Ovary (tissue), 9 donors: ENCODE data around the gene TNFRSF1B. TPM values are rescaled to one million over a fixed set of nuclear protein-coding genes. Genes with fewer than 3 reads are reported as not detected.

Source experiments
- DNase-seq, 5 donors: peaks; one replicate each; pipeline ENCODE4 v3.0.0-alpha.2; 2019 to 2020
- H3K27ac ChIP-seq, 2 donors: fragments of 200-600 bp; one replicate each; pipeline versions ENCODE4 v1.5.1 to v1.8.0; 2019 to 2022
- H3K27me3 ChIP-seq: fragments of 200-600 bp; one replicate; pipeline ENCODE4 v1.8.0; 2022
- H3K36me3 ChIP-seq: fragments of 200-600 bp; sonication (generic); one replicate; pipeline ENCODE4 v1.5.1; 2019
- H3K4me1 ChIP-seq: one replicate; pipeline ENCODE4 v1.8.1; 2013; ENCODE audit warnings: mild to moderate bottlenecking, moderate library complexity; ENCODE audit not compliant: insufficient read depth
- H3K4me3 ChIP-seq: fragments of 200-600 bp; sonication (generic); one replicate; pipeline ENCODE4 v1.5.1; 2017
- H3K9me3 ChIP-seq, 2 donors: fragments of 200-600 bp in 1 of 2; sonication (generic) in 1 of 2; one replicate each; pipeline versions ENCODE4 v1.5.1 to v1.8.1; 2013 to 2019; ENCODE audit warnings: mild to moderate bottlenecking in 1 of 2, moderate library complexity in 1 of 2
- EP300 ChIP-seq: sonication (generic); formaldehyde crosslinking; IDR thresholded peaks from one replicate; pipeline ENCODE4 v1.6.1; 2017; ENCODE audit warnings: antibody characterized with exemption
- POLR2A ChIP-seq: fragments of 450-650 bp; IDR thresholded peaks from one replicate; pipeline ENCODE4 v1.6.1; 2017; ENCODE audit warnings: antibody characterized with exemption, mild to moderate bottlenecking, moderate library complexity
- WGBS, 3 donors: extraction: QIAGEN DNeasy Blood & Tissue Kit in 1 of 3; methylation state at CpG; one replicate each; pipeline versions ENCODE4 v1.1.5 to v1.1.7; 2013 to 2017; 5-methylcytosine and 5-hydroxymethylcytosine counted together
- intact Hi-C, 4 donors: fragments of 100-400 bp; cut with DNase I; formaldehyde crosslinking; loops; one replicate each; pipeline versions ENCODE4 v1.11.0 to v1.15.1; 2022 to 2023
- polyA plus RNA-seq, 2 donors: library from polyadenylated mRNA; stranded (reverse); fragments of 200-250 nt in 1 of 2; fragments of 350-450 nt in 1 of 2; fragmentation: Illumina TruSeq in 1 of 2; extraction: RNeasy Lipid Tissue Mini Kit (QIAGEN cat#74804) in 1 of 2; gene quantifications; one replicate each; pipeline ENCODE4 v1.2.3, GENCODE V29; 2013 to 2014
- total RNA-seq, 7 donors: library from RNA; depleted of rRNA in 2 of 7; stranded (reverse); fragments of >200 nt in 2 of 7; fragmentation: NEBNext Ultra II Directional in 3 of 7; extraction: Animal tissue kit (Norgen Biotek cat#: 25700) in 3 of 7; gene quantifications; one replicate each; pipeline versions ENCODE4 v1.1.0 to v1.2.4, GENCODE V29; 2016 to 2023
- TF ChIP-seq, protein P1 (sequence below), 3 donors: fragments of 450-650 bp in 2 of 3; fragments of 200-600 bp in 1 of 3; IDR thresholded peaks; one replicate each; pipeline versions ENCODE4 v1.5.1 to v1.8.0; 2016 to 2022; ENCODE audit warnings: antibody characterized with exemption in 3 of 3, mild to moderate bottlenecking in 1 of 3
- donor health status: DM: no; HTN: no; CAD: no; lungs with moderate emphysema.
- donor health status: DM: no; HTN: no; CAD: no.
- donor health status: Bipolar disorder and iron deficiency.
- donor health status: DM: yes; HTN: yes; CAD: no.
- donor health status: DM: no; HTN: no; CAD: no.
- donor health status: DM: yes; HTN: yes; CAD: no.

TNFRSF1B gene
- total and polyA plus RNA-seq, 9 donors, result 10.3 to 27.6 (median 18.7) TPM

DNA sequence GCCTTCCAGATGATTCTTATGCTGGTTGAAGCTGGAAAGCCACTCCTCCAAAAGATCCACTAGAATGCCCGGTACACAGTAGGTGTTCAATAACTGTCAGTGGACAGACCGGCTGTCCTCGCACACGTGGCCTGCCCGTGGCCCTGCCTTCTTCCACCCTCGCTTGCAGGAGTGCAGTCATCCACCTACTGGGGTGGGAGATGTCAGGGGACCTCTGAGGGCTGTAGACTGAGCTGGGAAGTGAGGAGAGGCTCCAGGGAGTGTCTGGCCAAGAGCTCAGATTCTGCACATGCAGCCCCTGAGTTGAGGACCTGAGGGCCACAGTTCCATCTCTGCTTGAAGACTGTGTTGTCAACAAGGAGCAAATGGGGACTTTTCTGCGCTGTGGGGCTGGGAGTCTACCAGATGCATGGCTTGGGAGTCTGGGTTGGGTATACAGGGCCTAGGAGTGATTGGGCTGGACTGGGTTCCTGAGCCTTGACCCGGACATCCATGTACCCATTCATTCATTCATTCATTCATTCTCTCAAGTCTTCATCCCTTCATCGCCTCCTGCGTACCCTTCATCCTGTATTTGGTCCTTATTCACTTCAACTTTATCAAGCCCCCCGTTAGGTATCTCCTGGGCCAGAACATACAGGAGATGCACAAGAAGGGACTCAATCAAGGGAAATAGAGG, 4.2 kb upstream of the TNFRSF1B start:
- no peak for DNase-seq
- Histone ChIP-seq H3K4me1 (peaks cover 15% of the 10 kb centered on the region), H3K27me3 (no peaks in the 10 kb centered on the region), H3K9me3 (no peaks in the 10 kb centered on the region), H3K36me3 (no peaks in the 10 kb centered on the region), H3K27ac (peak overlapping the region in 1 of 2 donors; percentile 22), H3K4me3 (no peak overlapping the region)
- intact Hi-C loops, result no loop called here
- no peak for TF ChIP-seq POLR2A
- 90 to 94% (median 92%) methylated on average over 11 of the region's 11 CpGs for WGBS, 3 donors

DNA sequence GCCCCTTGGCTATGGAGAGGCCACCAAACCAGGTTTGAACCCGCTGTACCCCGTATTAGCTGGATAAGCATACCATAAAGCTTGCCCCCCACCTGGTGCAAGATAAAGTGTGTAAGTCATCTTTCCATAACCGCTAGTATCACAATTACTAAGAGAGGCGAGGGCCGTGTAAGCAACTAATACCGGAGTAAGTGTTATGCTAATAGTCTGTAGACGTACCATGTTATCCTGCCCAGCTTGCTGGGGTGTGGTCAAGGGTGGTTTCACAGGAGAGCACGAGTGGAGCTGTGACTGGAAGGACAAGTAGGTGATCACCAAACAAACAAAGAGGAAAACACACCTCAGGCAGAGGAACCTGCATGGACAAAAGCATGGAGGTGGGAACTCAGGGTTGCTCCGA, 3.6 kb upstream of the TNFRSF1B start:
- intact Hi-C loops, result no loop called here
- Histone ChIP-seq H3K27ac (no peak overlapping the region), H3K9me3 (no peaks in the 10 kb centered on the region), H3K27me3 (no peaks in the 10 kb centered on the region), H3K36me3 (no peaks in the 10 kb centered on the region), H3K4me3 (no peak overlapping the region), H3K4me1 (peaks cover 20% of the 10 kb centered on the region)
- DNase-seq, result no peak
- no peak for TF ChIP-seq POLR2A
- no peak for TF ChIP-seq EP300
- TF ChIP-seq, protein P1, sequence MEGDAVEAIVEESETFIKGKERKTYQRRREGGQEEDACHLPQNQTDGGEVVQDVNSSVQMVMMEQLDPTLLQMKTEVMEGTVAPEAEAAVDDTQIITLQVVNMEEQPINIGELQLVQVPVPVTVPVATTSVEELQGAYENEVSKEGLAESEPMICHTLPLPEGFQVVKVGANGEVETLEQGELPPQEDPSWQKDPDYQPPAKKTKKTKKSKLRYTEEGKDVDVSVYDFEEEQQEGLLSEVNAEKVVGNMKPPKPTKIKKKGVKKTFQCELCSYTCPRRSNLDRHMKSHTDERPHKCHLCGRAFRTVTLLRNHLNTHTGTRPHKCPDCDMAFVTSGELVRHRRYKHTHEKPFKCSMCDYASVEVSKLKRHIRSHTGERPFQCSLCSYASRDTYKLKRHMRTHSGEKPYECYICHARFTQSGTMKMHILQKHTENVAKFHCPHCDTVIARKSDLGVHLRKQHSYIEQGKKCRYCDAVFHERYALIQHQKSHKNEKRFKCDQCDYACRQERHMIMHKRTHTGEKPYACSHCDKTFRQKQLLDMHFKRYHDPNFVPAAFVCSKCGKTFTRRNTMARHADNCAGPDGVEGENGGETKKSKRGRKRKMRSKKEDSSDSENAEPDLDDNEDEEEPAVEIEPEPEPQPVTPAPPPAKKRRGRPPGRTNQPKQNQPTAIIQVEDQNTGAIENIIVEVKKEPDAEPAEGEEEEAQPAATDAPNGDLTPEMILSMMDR (IDR thresholded peaks at IDR 0.05), result no peak
- WGBS, 3 donors, result 80 to 90% (median 85%) methylated on average over 9 of the region's 9 CpGs

DNA sequence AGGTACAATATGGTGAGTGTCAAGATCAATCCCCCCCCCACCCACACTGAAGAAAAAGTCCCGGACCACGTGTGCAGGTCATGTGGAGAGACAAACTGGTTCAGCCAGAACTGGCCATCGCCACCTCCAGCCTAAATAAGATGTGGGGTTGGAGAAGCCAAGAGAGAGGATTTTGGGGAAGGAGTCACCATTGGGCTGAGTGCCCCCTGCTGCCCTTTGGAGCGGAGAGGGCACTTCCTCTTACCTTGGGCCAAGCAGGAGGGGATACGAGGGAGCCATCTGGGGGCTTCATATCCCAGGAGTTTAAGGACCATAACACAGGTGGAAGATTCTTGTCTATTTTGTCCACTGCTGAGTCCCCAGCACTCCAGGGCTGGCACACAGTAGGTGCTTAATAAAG, 2.6 kb upstream of the TNFRSF1B start:
- no peaks in the 10 kb centered on the region for H3K9me3 ChIP-seq
- no peak for DNase-seq
- no peaks in the 10 kb centered on the region for H3K36me3 ChIP-seq
- no peak overlapping the region for H3K4me3 ChIP-seq
- 91 to 92% (median 92%) methylated on average over 5 of the region's 5 CpGs for WGBS, 3 donors
- no peak overlapping the region for H3K27ac ChIP-seq
- H3K4me1 ChIP-seq, result peaks cover 18% of the 10 kb centered on the region
- intact Hi-C loops, result no loop called here
- TF ChIP-seq POLR2A (no peak), EP300 (no peak)
- TF ChIP-seq, protein P1 (IDR thresholded peaks at IDR 0.05), result no peak
- H3K27me3 ChIP-seq, result no peaks in the 10 kb centered on the region

DNA sequence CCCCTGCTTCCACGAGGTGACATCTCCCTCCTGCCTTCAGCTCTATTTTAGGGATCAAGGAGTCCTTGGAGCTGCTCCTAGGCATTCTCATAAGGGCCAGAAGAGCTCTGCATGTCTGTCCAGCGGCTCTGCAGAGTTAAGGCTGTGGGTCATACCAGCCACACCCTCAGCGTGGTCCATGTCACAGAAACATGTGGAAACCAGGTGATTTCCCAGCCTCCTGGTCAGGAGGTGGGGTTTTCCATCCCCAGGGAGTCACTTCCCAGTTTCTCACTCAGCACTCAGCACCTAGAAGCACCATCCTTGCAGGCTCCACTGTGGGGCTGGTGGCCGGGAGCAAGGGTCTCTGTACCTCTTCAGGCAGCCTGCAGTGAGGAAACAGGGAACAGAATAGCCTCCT, 1.4 kb upstream of the TNFRSF1B start:
- TF ChIP-seq EP300 (no peak), POLR2A (no peak)
- TF ChIP-seq, protein P1 (IDR thresholded peaks at IDR 0.05), result no peak
- H3K36me3 ChIP-seq, result no peaks in the 10 kb centered on the region
- H3K4me1 ChIP-seq, result peaks cover 20% of the 10 kb centered on the region
- DNase-seq, result no peak
- H3K27ac ChIP-seq, result no peak overlapping the region
- intact Hi-C loops, result no loop called here
- H3K4me3 ChIP-seq, result no peak overlapping the region
- 93 to 96% (median 95%) methylated on average over 4 of the region's 4 CpGs for whole genome bisulfite sequencing, 3 donors
- H3K27me3 ChIP-seq, result no peaks in the 10 kb centered on the region
- H3K9me3 ChIP-seq, result no peaks in the 10 kb centered on the region
